ENCODE results near the gene C5orf15.

C5orf15 gene

DNA sequence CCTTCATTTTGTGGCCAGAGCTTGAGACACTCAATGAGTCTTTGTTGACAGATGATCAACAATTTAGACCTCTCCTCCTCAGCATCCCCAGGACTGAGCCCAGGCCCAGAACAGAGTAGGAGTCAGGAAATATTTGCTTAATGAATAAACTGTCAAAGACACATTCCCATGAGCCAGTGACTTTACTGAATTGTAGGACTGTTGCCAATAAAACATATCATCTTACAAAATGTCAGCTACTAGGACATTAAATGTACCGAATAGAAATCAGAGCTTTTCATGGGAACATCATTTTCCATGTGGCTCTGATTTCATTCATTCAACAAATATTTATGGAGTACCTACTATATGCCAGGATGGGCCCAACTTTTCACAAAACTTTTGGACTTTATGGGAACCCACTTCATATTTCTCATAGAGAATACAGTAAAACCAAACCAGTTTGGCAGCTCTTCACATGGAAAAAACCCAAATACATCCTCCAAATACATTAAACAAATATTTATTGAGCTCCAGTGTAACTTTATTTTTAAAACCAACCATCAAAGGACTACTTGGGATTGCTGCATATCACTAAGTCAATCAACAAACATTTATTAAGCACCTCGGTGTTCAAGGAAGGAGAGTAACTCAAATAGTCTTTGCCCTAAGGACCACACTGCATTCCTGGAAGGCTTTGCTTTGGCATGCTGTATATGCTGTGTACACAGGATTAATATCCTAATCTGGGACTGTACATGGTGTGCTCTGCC, 24.9 kb upstream of the C5orf15 start:
- Histone ChIP-seq H3K27me3 (ENCODE audit: low read depth, low read length) (no peaks in the 10 kb centered on the region), H3K27ac (ENCODE audit: low read length) (no peak overlapping the region), H3K36me3 (replicated peaks; ENCODE audit: low read depth, low read length) (peaks cover 21% of the 10 kb centered on the region), H3K9me3 (ENCODE audit: insufficient read depth, low read length) (no peaks in the 10 kb centered on the region), H3K4me2 (ENCODE audit: low read length) (no peak overlapping the region), H4K20me1 (ENCODE audit: insufficient read depth, low read length) (peaks cover 72% of the 10 kb centered on the region), H2AFZ (ENCODE audit: low read depth, low read length) (no peak overlapping the region), H3K79me2 (ENCODE audit: low read length) (peaks cover 94% of the 10 kb centered on the region), H3K4me3 (ENCODE audit: low read length) (no peak overlapping the region), H3K4me1 (ENCODE audit: low read length) (no peaks in the 10 kb centered on the region), H3K9ac (ENCODE audit: low read length) (no peak overlapping the region)
- no peak for TF ChIP-seq EZH2phosphoT487 (IDR thresholded peaks at IDR 0.05; ENCODE audit: low read depth)
- TF ChIP-seq, protein P1, sequence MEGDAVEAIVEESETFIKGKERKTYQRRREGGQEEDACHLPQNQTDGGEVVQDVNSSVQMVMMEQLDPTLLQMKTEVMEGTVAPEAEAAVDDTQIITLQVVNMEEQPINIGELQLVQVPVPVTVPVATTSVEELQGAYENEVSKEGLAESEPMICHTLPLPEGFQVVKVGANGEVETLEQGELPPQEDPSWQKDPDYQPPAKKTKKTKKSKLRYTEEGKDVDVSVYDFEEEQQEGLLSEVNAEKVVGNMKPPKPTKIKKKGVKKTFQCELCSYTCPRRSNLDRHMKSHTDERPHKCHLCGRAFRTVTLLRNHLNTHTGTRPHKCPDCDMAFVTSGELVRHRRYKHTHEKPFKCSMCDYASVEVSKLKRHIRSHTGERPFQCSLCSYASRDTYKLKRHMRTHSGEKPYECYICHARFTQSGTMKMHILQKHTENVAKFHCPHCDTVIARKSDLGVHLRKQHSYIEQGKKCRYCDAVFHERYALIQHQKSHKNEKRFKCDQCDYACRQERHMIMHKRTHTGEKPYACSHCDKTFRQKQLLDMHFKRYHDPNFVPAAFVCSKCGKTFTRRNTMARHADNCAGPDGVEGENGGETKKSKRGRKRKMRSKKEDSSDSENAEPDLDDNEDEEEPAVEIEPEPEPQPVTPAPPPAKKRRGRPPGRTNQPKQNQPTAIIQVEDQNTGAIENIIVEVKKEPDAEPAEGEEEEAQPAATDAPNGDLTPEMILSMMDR (IDR thresholded peaks at IDR 0.05; ENCODE audit: low read depth, low read length): no peak

DNA sequence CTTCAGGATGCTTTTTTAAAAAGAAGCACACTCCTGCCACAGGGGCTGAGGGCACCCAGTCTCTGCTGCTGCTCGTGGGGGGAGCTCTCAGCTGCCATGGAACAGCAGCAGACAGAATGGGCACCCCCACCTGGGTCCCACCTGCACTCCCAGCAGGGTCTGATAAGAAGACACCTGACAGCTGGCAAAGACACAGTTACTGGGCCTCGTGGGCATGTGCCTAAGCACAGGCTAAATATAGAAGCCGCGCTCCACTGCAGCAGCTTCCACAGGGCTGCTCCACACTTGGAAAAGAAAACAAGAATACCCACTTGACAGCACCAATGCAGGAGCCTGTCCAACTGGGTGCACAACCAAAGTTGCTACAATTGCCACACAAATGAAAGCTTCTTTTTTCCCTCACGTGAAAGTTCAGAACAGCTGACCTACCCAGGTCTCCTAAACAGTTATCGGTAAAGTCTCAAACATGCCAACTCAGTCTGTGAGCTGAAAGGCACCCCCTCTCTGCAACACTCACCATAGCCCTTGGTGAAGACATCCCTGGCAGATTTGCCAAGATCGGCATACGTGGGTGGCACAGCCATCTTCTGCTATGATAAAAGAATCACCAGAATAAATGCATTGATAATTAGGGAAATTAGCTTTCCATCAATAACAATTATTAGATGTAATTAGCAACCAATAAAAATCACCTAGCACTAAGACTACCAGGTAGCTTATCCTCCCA, 24.2 kb upstream of the C5orf15 start:
- Histone ChIP-seq H3K79me2 (ENCODE audit: low read length) (peaks cover 90% of the 10 kb centered on the region), H3K27me3 (ENCODE audit: low read depth, low read length) (no peaks in the 10 kb centered on the region), H3K27ac (ENCODE audit: low read length) (no peak overlapping the region), H2AFZ (ENCODE audit: low read depth, low read length) (no peak overlapping the region), H3K36me3 (replicated peaks; ENCODE audit: low read depth, low read length) (peaks cover 25% of the 10 kb centered on the region), H3K4me2 (ENCODE audit: low read length) (no peak overlapping the region), H3K4me3 (ENCODE audit: low read length) (no peak overlapping the region), H3K4me1 (ENCODE audit: low read length) (no peaks in the 10 kb centered on the region), H3K9ac (ENCODE audit: low read length) (no peak overlapping the region), H3K9me3 (ENCODE audit: insufficient read depth, low read length) (no peaks in the 10 kb centered on the region), H4K20me1 (ENCODE audit: insufficient read depth, low read length) (peaks cover 65% of the 10 kb centered on the region)
- TF ChIP-seq, protein P1 (IDR thresholded peaks at IDR 0.05; ENCODE audit: low read depth, low read length): no peak
- TF ChIP-seq EZH2phosphoT487 (IDR thresholded peaks at IDR 0.05; ENCODE audit: low read depth): no peak

DNA sequence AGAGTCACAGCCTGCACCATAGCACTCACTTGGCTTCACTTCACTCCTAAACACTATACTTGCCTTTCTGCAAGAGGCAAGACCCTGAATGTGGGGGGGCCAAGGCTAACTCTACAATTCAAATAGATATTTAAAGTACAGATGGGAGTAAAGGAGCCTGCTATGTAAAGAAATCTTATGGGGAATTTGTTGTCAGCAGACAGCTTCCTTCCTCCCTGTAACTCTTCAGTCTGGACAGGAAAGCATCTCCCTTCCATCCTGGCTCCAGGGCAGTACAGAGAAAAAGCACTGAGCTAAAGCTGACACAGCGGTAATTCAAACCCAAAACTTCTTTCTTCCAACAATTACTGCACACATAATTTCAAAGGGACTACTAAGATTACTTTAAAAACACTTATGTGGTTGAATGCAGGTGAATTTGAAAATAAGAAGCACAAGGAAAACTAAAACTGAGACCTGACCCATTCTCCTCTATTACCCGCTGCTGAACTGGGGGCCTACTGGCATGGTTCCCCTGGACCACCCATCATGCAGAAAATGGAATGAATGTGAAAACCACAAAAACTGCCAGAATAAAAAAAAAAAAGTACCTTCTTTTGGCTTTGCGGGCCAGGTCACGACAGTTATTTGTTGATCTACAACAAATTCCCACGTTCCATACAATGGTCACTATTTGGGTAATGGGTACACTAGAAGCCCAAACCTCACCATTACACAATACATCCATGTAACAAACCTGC, 22.9 kb upstream of the C5orf15 start:
- Histone ChIP-seq H2AFZ (ENCODE audit: low read depth, low read length) (no peak overlapping the region), H3K9me3 (ENCODE audit: insufficient read depth, low read length) (no peaks in the 10 kb centered on the region), H3K4me1 (ENCODE audit: low read length) (no peaks in the 10 kb centered on the region), H3K4me2 (ENCODE audit: low read length) (no peak overlapping the region), H3K36me3 (replicated peaks; ENCODE audit: low read depth, low read length) (peaks cover 26% of the 10 kb centered on the region), H4K20me1 (ENCODE audit: insufficient read depth, low read length) (peaks cover 55% of the 10 kb centered on the region), H3K4me3 (ENCODE audit: low read length) (no peak overlapping the region), H3K9ac (ENCODE audit: low read length) (no peak overlapping the region), H3K79me2 (ENCODE audit: low read length) (peaks cover 90% of the 10 kb centered on the region), H3K27me3 (ENCODE audit: low read depth, low read length) (no peaks in the 10 kb centered on the region), H3K27ac (ENCODE audit: low read length) (no peak overlapping the region)
- no peak for TF ChIP-seq EZH2phosphoT487 (IDR thresholded peaks at IDR 0.05; ENCODE audit: low read depth)
- TF ChIP-seq, protein P1 (IDR thresholded peaks at IDR 0.05; ENCODE audit: low read depth, low read length): no peak

DNA sequence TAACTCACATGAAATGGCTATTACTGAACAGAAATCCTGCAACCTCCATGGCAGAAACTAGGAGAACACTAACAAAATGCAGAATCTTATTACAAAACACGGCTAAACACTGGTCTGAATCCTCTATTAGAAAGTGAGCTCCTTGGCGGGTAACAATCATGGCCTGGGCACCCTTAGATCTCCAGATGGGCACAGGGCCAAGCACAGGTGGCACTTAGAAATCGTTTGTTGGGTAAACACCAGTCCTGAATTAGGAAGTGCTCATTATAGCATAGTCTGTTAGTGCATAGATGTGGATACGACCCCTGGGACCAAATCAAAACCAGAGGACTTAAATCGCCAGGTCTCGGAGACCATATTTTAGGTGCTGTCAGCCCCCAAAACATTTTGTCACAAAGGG, 22.0 kb upstream of the C5orf15 start:
- no peak for TF ChIP-seq EZH2phosphoT487 (IDR thresholded peaks at IDR 0.05; ENCODE audit: low read depth)
- TF ChIP-seq, protein P1 (IDR thresholded peaks at IDR 0.05; ENCODE audit: low read depth, low read length): no peak
- H3K4me1 ChIP-seq (ENCODE audit: low read length): no peaks in the 10 kb centered on the region
- H3K27ac ChIP-seq (ENCODE audit: low read length): no peak overlapping the region
- H3K36me3 ChIP-seq (replicated peaks; ENCODE audit: low read depth, low read length): peaks cover 26% of the 10 kb centered on the region
- no peak overlapping the region for H3K4me2 ChIP-seq (ENCODE audit: low read length)
- no peak overlapping the region for H2AFZ ChIP-seq (ENCODE audit: low read depth, low read length)
- peaks cover 45% of the 10 kb centered on the region for H4K20me1 ChIP-seq (ENCODE audit: insufficient read depth, low read length)
- no peak overlapping the region for H3K4me3 ChIP-seq (ENCODE audit: low read length)
- H3K27me3 ChIP-seq (ENCODE audit: low read depth, low read length): no peaks in the 10 kb centered on the region
- H3K79me2 ChIP-seq (ENCODE audit: low read length): peaks cover 90% of the 10 kb centered on the region
- no peaks in the 10 kb centered on the region for H3K9me3 ChIP-seq (ENCODE audit: insufficient read depth, low read length)
- H3K9ac ChIP-seq (ENCODE audit: low read length): no peak overlapping the region
